Left renal pelvis (tissue), 4 donors: ENCODE measurements around the gene MAN1B1. TPM values are rescaled to one million over a fixed set of nuclear protein-coding genes. Genes with fewer than 3 reads are reported as not detected.

Source experiments
- DNase-seq, 4 donors: peaks; one replicate each; pipeline ENCODE4 v3.0.0-alpha.2; 2013; ENCODE audit warnings: low read depth in 4 of 4, low spot score in 3 of 4
- polyA plus RNA-seq, 4 donors: library from polyadenylated mRNA; unstranded; fragments of 120-200 nt; gene quantifications; one replicate each; pipeline ENCODE4 v1.2.1, GENCODE V29; 2013; ENCODE audit not compliant: insufficient read length in 4 of 4

MAN1B1 gene
- polyA plus RNA-seq, 4 donors: 48.7 to 73.8 (median 52.6) TPM

DNA sequence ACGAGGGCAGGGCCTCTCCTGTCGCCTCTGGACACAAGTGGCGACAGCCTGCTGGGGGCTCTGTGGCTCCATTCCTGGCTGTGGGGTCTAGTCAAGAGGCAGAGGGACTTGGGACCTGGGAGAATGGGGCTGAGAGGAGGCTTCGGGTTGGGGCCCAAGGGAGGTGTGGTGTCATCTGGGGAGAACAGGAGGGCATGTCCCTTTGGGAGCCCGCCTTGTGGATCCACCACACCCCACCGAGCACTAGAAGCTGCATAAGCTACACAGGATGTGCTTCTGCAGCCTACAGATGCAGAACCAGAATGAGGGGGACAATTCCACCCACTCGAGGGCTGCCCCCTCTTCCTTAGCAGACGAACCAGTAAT, 3.9 kb upstream of the MAN1B1 start:
- no peak for DNase-seq

DNA sequence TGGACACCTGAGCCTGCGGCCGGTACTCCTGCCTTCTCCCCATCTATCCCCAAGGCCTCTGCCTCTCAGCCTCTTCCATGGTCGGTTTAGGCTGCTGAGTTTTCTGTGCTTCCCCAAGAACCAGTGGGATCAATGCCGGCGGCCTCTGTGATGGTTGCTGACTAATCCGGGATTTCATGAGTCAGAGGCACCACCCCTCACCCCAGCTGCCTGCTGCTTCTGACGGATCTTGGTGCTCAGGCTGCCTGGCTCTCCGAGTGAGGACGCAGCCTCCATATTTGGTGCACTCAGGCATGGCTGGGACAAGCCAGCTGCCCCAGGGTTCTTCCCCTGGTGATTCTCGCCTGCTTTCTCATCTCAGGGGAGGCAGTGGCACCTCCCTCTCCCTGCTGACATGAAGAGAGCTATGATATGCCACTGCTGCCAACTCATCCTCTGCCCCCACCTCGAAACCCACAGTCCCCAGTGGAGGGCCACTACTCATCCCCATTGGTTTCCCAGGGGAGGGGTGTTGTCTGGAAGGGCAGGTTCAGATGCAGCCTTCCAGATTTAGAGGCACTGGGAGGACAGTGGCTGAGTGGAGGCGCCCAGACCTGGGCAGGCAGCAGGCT, 3.3 kb upstream of the MAN1B1 start:
- no peak for DNase-seq

DNA sequence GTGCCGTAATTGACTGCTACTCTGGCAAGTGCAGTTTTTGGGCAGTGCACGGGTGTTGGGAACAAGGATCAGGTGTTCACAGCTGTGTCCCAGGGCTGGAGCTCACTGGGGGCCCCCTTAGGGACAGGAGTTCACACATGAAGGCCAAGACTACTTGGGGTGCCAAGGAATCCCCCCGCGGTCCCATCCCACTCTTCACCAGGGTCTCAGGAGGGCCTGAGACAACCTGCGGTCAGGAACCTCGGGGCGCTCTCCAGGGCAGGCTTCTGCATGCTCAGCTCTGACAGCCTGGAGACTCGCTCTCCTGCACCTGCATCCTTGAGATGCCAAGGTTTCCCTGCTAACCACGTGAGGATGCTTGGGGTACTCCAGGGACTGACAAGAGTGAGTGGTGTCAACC, 2.3 kb upstream of the MAN1B1 start:
- no peak for DNase-seq

DNA sequence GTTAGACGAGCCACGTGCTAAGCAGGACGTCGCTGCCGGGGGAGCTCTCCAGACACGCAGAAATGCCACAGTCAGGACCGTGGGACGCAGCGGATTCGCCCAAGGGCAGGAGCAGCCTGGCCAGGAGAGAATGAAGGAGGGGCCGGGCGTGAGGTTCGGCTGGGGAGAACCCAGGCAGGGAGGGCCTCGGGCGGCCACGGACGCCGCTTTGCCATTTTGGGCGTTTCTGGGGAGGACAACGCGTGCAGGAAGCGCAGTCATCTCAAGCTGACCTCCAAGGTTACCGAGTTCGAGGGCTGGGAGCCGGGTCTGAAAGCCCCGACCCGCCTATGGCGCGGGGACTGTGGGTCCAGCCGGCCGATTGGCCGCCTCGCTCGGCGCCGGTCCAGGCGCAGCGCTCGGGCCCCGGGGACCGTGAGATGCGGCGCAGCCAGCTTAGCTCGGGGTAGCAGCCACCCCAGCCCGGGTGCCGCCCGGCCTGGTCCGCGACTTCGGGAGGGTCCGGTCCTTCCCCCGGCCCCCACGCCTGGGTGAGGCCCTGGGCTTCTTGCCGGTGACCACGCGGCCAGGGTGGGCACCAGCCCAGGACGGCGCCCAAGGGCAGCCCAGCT, 760 bp upstream of the MAN1B1 start:
- no peak for DNase-seq

DNA sequence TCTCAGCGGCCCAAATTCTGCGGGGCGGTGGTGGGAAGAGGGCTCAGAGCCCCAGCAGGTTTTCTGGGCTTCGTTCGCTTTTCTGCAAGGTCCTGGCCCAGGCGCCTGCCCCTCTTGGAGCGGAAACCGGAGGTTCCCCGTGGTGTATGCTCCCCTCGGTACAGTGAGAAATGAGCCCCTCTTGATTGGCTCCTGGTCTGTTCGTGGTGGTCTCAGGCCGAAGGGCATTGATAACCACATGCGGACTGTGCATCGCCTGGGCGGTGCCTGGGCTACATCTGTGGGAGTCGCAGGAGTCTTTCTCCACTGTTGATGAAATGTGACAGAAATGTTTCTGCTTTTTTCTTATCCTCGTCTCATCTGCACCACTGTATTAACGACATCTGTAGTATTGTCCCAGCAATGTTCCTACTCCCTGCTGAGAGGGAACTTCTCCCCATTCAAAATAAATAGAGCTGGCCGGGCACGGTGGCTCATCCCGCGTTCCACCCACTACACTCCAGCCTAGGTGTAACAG, 682 bp downstream of the MAN1B1 start:
- DNase-seq: no peak

DNA sequence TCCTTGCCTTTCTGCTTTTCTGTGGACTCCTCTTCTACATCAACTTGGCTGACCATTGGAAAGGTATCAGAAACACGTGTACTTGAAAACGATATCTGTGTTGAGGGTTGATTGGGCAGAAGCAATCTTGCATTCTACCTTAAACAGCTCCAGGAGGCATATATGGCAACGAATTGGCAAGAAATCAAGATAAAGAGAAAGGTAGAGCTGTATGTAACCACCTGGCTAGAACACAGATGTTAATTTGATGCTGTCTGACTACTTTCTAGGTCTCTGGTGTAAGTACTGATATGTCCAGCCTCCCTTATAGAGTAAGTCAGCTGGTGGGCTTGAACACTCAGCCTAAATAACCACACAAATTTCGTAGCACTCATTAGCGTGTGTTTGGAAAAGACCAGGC, 1.3 kb downstream of the MAN1B1 start:
- no peak for DNase-seq

DNA sequence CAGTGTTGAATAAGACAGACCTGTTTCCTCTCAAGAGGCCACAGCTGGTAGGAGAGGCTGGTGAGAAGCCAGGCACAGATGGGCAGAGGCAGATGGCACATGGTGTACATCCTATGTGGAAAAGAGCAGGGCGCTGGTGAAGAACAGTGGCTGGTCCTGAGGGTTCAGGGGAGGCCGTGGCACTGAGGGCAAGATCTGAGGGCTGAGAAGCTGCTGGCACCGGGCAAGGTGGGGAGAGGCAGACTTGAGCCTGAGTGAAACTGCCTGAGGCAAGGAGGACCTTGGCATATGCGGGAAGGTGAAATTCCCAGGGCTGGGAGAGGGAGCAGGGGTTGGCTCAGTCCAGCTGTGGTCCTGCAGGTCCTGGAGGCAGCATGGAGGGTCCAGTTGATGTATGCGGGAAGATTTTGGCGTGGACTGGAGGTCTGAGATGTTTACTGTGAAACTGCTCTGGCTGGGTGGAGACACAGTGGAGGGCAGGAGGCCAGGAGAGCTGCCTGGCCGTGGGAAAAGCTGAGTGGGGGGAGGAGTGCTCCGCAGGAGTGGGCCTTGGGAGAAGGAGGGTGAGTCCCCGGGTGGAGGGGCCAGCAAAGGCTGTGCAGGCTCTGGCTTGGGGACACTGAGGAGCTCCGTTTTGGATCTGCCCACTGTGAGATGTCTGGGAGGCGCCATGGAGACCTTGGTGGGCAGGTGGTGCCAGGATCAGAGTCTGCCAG, 2.6 kb downstream of the MAN1B1 start:
- DNase-seq: no peak

DNA sequence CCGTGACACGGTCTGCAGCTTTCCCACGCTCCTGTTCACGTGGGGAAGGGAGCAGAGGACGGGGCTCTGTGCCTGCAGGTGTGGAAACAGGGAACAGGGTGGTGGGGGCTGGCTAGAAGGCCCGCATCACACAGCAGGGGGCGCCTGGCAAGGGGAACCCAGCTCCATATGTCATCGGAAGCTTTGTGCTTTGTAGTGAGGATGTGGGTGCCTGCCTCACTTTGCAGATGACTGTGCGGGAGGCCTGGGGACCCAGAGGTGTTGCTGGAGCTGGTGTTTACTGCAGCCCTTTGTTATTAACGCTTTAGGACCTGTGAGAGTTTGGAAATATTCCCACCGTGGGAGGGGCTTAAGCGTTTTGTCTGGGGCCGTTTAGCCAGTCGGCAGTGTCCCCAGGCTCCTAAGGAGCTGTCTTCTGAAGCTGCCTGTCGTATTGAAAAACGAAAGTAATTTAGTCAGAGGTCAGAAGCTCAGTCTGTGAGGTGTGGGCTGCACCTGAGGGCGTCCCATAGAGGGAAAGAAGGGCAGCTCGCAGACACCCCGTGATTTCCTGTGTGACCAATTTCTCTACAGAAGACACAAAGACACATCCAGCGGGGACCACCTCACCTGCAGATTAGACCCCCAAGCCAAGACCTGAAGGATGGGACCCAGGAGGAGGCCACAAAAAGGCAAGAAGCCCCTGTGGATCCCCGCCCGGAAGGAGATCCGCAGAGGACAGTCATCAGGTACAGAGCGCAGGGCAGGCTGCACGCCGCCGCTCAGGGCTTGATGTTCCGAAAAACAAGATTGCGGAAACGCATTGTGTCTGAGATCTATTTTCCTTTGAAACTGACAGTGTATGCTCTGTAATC, 9.1 kb downstream of the MAN1B1 start:
- DNase-seq: no peak

DNA sequence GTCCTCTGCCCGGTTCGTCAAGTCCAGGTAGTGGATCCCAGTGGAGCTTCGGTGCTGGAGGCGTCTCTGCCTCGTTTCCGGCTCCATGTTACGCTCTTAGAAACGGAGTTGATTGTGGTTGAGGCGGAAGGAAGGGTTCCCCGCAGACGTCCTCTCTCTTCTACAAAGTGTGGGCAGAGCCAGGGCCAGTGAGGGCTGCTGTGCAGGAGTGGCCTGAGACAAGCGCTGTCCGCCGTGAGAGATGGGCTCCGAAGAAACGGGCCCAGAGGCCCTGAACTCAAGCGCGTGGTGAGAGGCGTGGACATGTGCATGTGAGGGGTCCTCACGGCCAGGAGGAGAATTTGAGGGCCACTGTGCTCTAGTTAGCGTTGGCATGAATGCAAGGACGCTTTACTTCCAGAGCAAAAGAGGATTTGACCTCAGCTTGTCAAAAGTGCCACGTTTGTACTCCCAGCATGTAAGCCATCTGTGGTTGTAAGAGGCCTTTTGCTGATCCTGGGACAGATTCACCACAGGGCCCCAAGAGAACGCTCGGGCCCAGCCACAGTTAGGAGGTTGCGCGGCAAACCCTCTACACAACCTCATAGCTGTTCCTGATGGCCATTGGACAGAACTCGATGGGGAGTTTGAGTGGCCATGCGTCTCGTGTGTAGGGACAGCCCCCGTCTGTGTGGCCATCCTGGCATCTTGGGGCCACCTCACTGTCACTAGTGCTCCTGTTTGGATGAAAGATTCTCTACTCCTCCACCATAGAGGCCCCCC, 10.2 kb downstream of the MAN1B1 start:
- DNase-seq: no peak

DNA sequence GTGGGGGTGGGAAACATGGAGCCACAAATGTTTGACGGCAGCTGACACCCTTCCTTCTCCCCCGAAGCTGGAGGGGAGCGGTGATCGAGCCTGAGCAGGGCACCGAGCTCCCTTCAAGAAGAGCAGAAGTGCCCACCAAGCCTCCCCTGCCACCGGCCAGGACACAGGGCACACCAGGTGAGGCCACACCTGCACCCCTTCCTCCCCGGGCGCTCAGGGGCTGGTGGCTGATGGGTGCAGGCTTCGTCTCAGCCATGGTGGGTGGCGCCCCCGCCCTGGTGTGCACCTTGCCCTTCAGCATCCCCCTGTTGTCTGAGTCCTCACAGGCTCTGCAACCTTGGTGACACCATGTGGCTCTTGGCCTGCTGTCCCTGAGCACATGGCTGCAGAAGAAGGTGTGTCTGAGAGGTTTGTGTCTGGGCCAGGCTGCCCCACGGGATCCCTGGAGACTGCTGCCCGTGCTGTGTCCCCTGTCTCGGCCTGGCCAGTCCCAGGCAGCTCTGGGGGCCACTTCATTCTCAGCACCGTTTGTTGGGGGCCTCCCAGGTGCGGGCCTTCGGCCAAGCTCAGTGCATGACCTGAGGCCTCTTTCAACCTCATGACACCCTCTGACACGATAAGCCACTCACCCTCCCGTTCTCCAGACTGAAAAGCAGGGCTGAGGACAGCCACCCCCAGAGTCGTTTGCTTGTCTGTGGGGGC, 11.1 kb downstream of the MAN1B1 start:
- DNase-seq: no peak

DNA sequence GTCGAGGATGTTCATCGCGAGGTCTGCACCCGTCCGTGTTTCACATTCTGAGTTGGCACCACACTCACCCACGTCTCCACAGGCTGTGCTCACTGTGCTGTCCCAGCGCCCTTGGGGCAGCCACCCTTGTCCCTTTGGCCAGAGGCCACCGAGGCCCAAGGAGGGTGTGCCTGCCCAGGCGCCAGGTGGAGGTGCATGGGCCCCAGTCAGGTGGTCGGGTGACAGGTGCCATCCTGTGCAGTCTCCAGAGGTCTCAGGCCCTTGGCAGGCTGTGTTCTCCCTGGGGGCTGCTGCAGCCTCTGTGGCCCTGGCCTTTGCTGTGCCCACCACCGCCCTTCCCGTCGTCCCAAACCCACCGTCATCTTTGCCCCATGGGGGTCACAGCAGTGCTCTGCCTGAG, 12.4 kb downstream of the MAN1B1 start:
- DNase-seq: no peak

DNA sequence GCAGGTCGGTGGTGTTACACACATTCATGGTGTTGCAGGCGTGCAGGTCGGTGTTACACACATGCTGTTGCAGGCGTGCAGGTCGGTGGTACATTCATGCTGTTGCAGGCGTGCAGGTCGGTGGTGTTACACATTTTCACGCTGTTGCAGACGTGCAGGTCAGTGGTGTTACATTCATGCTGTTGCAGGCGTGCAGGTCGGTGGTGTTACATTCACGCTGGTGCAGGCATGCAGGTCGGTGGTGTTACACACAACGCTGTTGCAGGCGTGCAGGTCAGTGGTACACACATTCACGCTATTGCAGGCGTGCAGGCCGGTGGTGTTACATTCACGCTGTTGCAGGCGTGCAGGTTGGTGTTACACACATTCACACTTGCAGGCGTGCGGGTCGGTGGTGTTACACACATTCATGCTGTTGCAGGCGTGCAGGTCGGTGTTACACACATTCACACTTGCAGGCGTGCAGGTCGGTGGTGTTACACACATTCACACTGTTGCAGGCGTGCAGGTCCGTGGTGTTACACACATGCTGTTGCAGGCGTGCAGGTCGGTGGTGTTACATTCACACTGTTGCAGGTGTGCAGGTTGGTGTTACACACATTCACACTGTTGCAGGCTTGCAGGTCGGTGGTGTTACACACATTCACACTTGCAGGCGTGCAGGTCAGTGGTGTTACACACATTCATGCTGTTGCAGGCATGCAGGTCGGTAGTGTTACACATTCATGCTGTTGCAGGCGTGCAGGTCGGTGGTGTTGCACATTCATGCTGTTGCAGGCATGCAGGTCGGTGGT, 16.6 kb downstream of the MAN1B1 start:
- no peak for DNase-seq

DNA sequence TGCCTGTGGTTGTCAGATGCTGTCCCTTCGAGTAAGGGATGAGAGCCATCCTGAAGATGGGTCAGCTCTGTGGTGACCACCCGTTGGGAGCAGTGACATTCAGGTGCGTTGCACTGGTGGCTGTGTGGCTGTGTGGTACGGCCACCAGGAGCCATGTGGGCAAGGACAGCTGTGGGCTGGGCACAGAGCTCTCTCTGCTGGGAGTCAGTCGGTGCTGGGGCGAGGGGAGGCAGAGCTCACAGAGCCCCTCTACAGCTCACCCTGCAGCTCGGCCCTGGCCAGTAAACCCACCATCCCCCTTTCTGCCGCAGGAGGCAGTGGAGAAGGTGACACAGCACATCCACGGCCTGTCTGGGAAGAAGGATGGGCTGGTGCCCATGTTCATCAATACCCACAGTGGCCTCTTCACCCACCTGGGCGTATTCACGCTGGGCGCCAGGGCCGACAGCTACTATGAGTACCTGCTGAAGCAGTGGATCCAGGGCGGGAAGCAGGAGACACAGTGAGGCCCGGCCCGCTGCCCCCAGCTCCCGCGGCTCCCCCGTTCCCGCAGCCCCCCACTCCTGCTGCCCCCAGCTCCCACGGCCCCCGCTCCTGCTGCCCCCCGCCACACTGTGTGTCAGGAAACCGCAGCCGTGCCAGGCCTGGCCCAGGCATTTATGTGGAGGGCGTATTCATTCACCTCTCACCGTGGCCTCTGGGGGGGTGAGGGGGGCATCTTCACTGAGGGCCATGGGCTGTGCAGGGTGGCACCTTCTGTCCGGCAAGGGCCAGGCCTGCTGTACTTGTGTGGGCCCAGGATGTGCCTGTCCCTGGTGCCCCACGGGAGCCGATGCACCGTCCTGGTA, 19.3 kb downstream of the MAN1B1 start:
- no peak for DNase-seq

DNA sequence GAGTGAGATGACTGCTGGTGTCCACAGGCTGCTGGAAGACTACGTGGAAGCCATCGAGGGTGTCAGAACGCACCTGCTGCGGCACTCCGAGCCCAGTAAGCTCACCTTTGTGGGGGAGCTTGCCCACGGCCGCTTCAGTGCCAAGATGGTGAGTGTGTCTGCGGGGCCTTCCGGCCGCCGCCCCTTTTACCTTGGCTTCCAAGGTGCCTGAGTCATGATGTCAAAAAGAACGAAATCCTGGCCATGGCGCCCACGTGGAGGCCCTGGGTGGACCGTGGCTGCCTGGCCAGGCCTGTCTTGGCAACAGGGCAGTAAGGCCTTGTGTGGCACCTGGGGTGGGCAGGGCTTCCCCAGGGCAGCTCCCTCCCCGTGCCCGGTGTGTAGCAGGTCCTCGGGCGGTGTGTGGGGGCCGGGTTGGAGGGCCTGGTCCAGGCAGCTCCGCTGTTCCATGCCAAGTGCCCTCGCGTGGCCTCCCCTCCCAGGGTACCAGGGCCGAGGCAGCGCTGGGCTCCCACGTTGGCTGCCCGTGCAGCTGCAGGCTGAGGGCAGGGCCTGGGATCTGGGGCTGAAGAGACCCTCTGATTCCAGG, 20.0 kb downstream of the MAN1B1 start:
- no peak for DNase-seq

DNA sequence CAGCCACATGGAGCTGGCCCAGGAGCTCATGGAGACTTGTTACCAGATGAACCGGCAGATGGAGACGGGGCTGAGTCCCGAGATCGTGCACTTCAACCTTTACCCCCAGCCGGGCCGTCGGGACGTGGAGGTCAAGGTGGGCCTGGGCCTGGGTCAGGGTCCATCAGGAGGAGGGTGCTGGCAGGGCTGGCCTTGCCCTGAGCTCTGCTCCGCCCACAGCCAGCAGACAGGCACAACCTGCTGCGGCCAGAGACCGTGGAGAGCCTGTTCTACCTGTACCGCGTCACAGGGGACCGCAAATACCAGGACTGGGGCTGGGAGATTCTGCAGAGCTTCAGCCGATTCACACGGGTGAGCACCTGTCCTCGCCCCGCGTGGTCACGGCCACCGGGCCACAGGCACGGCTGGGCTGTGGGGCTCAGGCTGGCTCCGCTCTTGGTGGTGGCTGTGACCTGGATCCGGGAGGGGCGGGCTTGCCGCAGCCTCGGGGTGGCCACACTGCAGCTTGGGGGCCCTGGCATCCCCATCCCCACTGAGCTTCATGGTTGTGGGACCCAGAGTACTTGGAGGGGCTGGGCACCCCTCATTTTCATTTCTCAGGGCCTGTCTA, 20.6 kb downstream of the MAN1B1 start:
- DNase-seq: no peak

DNA sequence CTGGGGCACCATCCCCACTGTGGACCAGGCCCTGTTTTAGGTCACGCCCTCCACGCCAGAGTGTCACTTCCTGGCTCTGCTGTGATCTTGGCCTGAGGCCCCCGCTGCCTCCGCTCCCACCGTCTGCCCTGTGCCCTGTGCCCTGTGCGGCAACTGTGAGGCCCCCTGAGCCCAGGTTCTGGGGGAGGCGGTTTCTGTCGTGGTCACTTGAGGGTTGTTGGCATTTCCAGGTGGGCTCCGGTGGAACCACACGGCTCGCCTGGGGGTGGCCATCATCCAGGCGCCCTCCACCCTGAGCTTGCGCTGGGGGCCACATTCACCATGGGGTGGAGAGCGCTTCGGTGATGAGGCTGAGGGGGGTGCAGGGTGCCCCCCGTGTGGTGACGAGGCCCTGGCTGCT, 21.2 kb downstream of the MAN1B1 start:
- DNase-seq: no peak

DNA sequence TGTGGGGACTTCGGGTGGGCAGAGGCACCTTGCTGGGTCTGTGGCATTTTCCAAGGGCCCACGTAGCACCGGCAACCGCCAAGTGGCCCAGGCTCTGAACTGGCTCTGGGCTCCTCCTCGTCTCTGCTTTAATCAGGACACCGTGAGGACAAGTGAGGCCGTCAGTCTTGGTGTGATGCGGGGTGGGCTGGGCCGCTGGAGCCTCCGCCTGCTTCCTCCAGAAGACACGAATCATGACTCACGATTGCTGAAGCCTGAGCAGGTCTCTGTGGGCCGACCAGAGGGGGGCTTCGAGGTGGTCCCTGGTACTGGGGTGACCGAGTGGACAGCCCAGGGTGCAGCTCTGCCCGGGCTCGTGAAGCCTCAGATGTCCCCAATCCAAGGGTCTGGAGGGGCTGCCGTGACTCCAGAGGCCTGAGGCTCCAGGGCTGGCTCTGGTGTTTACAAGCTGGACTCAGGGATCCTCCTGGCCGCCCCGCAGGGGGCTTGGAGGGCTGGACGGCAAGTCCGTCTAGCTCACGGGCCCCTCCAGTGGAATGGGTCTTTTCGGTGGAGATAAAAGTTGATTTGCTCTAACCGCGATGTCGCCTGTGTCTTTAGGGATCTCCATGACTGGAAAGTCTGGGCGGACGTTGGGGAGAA, 21.9 kb downstream of the MAN1B1 start:
- no peak for DNase-seq
